Endothelial cell of umbilical vein (primary cell): ENCODE data around the gene BUB1. TPM values are rescaled to one million over a fixed set of nuclear protein-coding genes. Genes with fewer than 3 reads are reported as not detected.

Experiments
- BruUV-seq: library from RNA; stranded (reverse); fragments of 400-500 nt; replicated peaks from 2 replicates; lab custom pipeline; 2021; lab: Mats Ljungman, UMichigan
- CTCF ChIA-PET: fragments of 300-600, 350-600 bp; sonication (Branson Sonifier 250); formaldehyde crosslinking; loops from one replicate; lab custom pipeline; 2021; ENCODE audit warnings: antibody characterized with exemption, inconsistent platforms; lab: Charles Lee
- POLR2A ChIA-PET: fragments of 300-600, 350-600 bp; sonication (Branson Sonifier 250); formaldehyde crosslinking; loops from one replicate; lab custom pipeline; 2021; ENCODE audit warnings: antibody characterized with exemption, inconsistent platforms; lab: Charles Lee
- DNase-seq: peaks from one replicate; pipeline ENCODE4 v3.0.0-alpha.2; 2011; ENCODE audit warnings: low read depth, low spot score
- FAIRE-seq: peaks from 2 replicates; lab custom pipeline; 2011; peaks lifted over from hg19 to GRCh38; lab: Jason Lieb, UNC
- H2AFZ ChIP-seq: 2 replicates; pipeline ENCODE4 v1.6.0; 2012; ENCODE audit warnings: low read depth, low read length, control low read depth, inconsistent platforms
- H3K27ac ChIP-seq: 2 replicates; pipeline ENCODE4 v1.5.1; 2011; ENCODE audit warnings: low read depth, mild to moderate bottlenecking, control low read depth, low read length, moderate library complexity; ENCODE audit not compliant: insufficient read depth
- H3K27me3 ChIP-seq, 2 experiments: 2 replicates each; pipeline versions ENCODE4 v1.6.0 to v1.6.1; 2011; ENCODE audit warnings: low read length in 2 of 2, mixed read lengths in 1 of 2; ENCODE audit not compliant: control insufficient read depth in 2 of 2, insufficient read depth in 2 of 2
- H3K36me3 ChIP-seq, 2 experiments: 2 replicates in 1 of 2; 3 replicates in 1 of 2; pipeline ENCODE4 v1.5.1; 2011; ENCODE audit warnings: low read length in 2 of 2, mild to moderate bottlenecking in 1 of 2, moderate library complexity in 1 of 2; ENCODE audit not compliant: control insufficient read depth in 2 of 2, insufficient read depth in 2 of 2; ENCODE audit errors: extremely low read depth in 1 of 2
- H3K4me1 ChIP-seq: 3 replicates; pipeline ENCODE4 v1.5.1; 2011; ENCODE audit warnings: mild to moderate bottlenecking, low read length; ENCODE audit not compliant: control insufficient read depth, insufficient read depth; ENCODE audit errors: extremely low read depth
- H3K4me2 ChIP-seq: 2 replicates; pipeline ENCODE4 v1.6.1; 2011; ENCODE audit warnings: low read length, control low read depth, mixed read lengths; ENCODE audit not compliant: insufficient read depth
- H3K4me3 ChIP-seq, 3 experiments: fragments of 200-600 bp in 1 of 3; sonication (generic), shearing (Covaris generic) in 1 of 3; replicated peaks in 1 of 3; 2 replicates each; pipeline ENCODE4 v1.5.1; 2011 to 2016; ENCODE audit warnings: control low read depth in 3 of 3, low read length in 3 of 3, mild to moderate bottlenecking in 2 of 3, inconsistent platforms in 1 of 3, low read depth in 1 of 3, moderate library complexity in 1 of 3; ENCODE audit not compliant: insufficient read depth in 1 of 3
- H3K79me2 ChIP-seq: 2 replicates; pipeline ENCODE4 v1.6.0; 2012; ENCODE audit warnings: low read length, inconsistent platforms; ENCODE audit not compliant: control insufficient read depth, insufficient read depth
- H3K9ac ChIP-seq: replicated peaks from 2 replicates; pipeline ENCODE3; 2011; ENCODE audit warnings: low read length, control low read depth; ENCODE audit not compliant: insufficient read depth; ENCODE audit errors: extremely low read depth
- H3K9me1 ChIP-seq: replicated peaks from 3 replicates; pipeline ENCODE4 v1.6.0; 2011; ENCODE audit warnings: mild to moderate bottlenecking, low read length; ENCODE audit not compliant: control insufficient read depth, insufficient read depth; ENCODE audit errors: extremely low read depth
- H3K9me3 ChIP-seq: replicated peaks from 2 replicates; pipeline ENCODE4 v1.5.1; 2012; ENCODE audit warnings: low read length, inconsistent platforms; ENCODE audit not compliant: control insufficient read depth, insufficient read depth
- H4K20me1 ChIP-seq: replicated peaks from 2 replicates; pipeline ENCODE3; 2011; ENCODE audit warnings: mild to moderate bottlenecking, low read length; ENCODE audit not compliant: control insufficient read depth, insufficient read depth; ENCODE audit errors: extremely low read depth
- EZH2 ChIP-seq: IDR thresholded peaks from 2 replicates; pipeline ENCODE4 v1.6.1; 2012; ENCODE audit warnings: borderline replicate concordance, low read depth, mild to moderate bottlenecking, moderate library complexity, low read length, inconsistent platforms; ENCODE audit not compliant: severe bottlenecking
- FOS ChIP-seq: IDR thresholded peaks from 2 replicates; pipeline ENCODE4 v1.6.1; 2011; ENCODE audit warnings: mild to moderate bottlenecking, low read length, moderate library complexity, borderline replicate concordance; ENCODE audit not compliant: insufficient read depth
- GATA2 ChIP-seq: IDR thresholded peaks from 2 replicates; pipeline ENCODE4 v1.7.0; 2011; ENCODE audit warnings: low read depth, mild to moderate bottlenecking, moderate library complexity, mixed read lengths, low read length; ENCODE audit not compliant: insufficient read length, insufficient read depth
- JUN ChIP-seq: IDR thresholded peaks from 2 replicates; pipeline ENCODE4 v1.6.1; 2011; ENCODE audit warnings: borderline replicate concordance, low read depth; ENCODE audit not compliant: insufficient read length, insufficient read depth
- MYC ChIP-seq: IDR thresholded peaks from one replicate; pipeline ENCODE4 v1.6.1; 2011; ENCODE audit warnings: mild to moderate bottlenecking, low read depth, low read length
- POLR2A ChIP-seq: IDR thresholded peaks from 2 replicates; pipeline ENCODE4 v1.6.1; 2012; ENCODE audit warnings: low read depth, mild to moderate bottlenecking, control low read depth, low read length
- POLR2AphosphoS5 ChIP-seq: IDR thresholded peaks from 2 replicates; pipeline ENCODE4 v1.6.1; 2012; ENCODE audit warnings: low read depth, mild to moderate bottlenecking, control low read depth, low read length, moderate library complexity; ENCODE audit not compliant: insufficient read depth
- dilution Hi-C: fragments of 300-500 bp; cut with MboI; formaldehyde crosslinking; loops from one replicate; pipeline ENCODE4 v1.15.0; 2019; ENCODE audit warnings: low sequenced_read_pairs; ENCODE audit not compliant: extremely low pct_ligation_motif_present
- intact Hi-C: fragments of 100-400 bp; cut with micrococcal nuclease; formaldehyde crosslinking; loops from one replicate; pipeline ENCODE4 v1.10.0; 2022
- polyA plus RNA-seq, 4 experiments: library from polyadenylated mRNA; depleted of rRNA in 3 of 4; stranded (reverse) in 3 of 4; unstranded in 1 of 4; fragments of >200 nt; gene quantifications; 2 replicates each; pipeline versions ENCODE4 v1.2.1 to v1.2.3, GENCODE V29; 2011 to 2012; ENCODE audit warnings: missing spikeins in 1 of 4
- total RNA-seq: library from RNA; stranded (reverse); gene quantifications from 2 replicates; pipeline ENCODE4 v1.2.3, GENCODE V29; 2021
- TF ChIP-seq, protein P1 (sequence below), 2 donors: IDR thresholded peaks; 1 replicate in 1 of 2; 2 replicates in 1 of 2; pipeline ENCODE4 v1.5.1; 2011; ENCODE audit warnings: low read length in 2 of 2, mild to moderate bottlenecking in 2 of 2, moderate library complexity in 2 of 2, control low read depth in 1 of 2, inconsistent platforms in 1 of 2, low read depth in 1 of 2; ENCODE audit not compliant: insufficient read depth in 1 of 2; ENCODE audit errors: extremely low read depth in 1 of 2

BUB1 gene
- total and polyA plus RNA-seq, 2 donors (not counting 3 experiments of a cell fraction or from before 2014, with no cell fraction given) = 16.1 to 66.4 TPM

DNA sequence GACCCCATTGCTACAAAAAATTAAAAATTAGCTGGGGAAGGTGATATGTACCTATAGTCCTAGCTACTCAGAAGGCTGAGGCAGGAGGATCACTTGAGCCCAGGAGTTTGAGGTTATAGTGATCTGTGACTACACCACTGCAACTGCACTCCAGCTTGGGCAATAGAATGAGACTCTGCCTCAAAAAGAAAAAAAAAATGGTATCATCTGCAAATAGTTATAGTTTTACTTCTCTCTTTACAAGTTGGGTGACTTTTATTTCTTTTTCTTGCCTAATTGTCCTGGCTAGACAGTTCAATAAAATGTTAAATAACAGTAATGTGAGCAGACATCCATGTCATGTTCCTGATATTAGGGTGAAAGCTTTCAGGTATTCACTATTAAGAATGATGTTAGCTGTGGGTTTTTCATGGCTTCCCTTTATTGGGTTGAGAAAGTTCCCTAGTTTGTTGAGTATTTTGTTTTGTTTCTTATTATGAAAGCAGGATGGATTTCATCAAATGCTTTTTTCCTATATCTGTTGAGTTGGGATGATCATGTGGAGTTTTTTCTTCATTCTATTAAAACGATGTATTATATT, 29.6 kb upstream of the BUB1 start:
- no peak overlapping the region for H3K27ac ChIP-seq
- H3K9me3 ChIP-seq = no peaks in the 10 kb centered on the region
- no TSS peak for BruUV-seq
- no peak overlapping the region for H3K4me2 ChIP-seq
- FAIRE-seq (no peak), DNase-seq (no peak)
- ChIA-PET CTCF (interaction anchor here (1.6 kb wide), 1 partner anchor 48 kb away, joined by 9 read pairs; no protein-coding TSS in a partner anchor), POLR2A (no interaction called here)
- H3K36me3 ChIP-seq = no peaks in the 10 kb centered on the region
- no peaks in the 10 kb centered on the region for H3K4me1 ChIP-seq
- TF ChIP-seq POLR2A = no peak
- TF ChIP-seq JUN = no peak
- no peak for TF ChIP-seq POLR2AphosphoS5
- no peak for TF ChIP-seq GATA2
- no peak for TF ChIP-seq MYC
- TF ChIP-seq FOS = no peak
- TF ChIP-seq, protein P1, sequence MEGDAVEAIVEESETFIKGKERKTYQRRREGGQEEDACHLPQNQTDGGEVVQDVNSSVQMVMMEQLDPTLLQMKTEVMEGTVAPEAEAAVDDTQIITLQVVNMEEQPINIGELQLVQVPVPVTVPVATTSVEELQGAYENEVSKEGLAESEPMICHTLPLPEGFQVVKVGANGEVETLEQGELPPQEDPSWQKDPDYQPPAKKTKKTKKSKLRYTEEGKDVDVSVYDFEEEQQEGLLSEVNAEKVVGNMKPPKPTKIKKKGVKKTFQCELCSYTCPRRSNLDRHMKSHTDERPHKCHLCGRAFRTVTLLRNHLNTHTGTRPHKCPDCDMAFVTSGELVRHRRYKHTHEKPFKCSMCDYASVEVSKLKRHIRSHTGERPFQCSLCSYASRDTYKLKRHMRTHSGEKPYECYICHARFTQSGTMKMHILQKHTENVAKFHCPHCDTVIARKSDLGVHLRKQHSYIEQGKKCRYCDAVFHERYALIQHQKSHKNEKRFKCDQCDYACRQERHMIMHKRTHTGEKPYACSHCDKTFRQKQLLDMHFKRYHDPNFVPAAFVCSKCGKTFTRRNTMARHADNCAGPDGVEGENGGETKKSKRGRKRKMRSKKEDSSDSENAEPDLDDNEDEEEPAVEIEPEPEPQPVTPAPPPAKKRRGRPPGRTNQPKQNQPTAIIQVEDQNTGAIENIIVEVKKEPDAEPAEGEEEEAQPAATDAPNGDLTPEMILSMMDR (IDR thresholded peaks at IDR 0.05; ENCODE audit: extremely low read depth in 1 of 2, insufficient read depth in 1 of 2, low read depth in 1 of 2, low read length in 2 of 2) = no peak
- TF ChIP-seq EZH2 = no peak
- peaks cover 37 to 64% of the 10 kb centered on the region in 2 experiments for H3K27me3 ChIP-seq
- H3K9me1 ChIP-seq = no peaks in the 10 kb centered on the region
- H3K79me2 ChIP-seq = no peaks in the 10 kb centered on the region
- intact Hi-C loops (no loop called here), dilution Hi-C loops (no loop called here)
- H3K9ac ChIP-seq = no peak overlapping the region
- no peaks in the 10 kb centered on the region for H4K20me1 ChIP-seq
- no peak overlapping the region for H3K4me3 ChIP-seq
- H2AFZ ChIP-seq = no peak overlapping the region
